Measurements from ENCODE around the gene EPG5.
"Not testable (repeated sequence)": the region's sequence is repeated elsewhere in the genome, so short reads cannot be mapped to it uniquely, and the experiment has no call there.

Gene EPG5

DNA sequence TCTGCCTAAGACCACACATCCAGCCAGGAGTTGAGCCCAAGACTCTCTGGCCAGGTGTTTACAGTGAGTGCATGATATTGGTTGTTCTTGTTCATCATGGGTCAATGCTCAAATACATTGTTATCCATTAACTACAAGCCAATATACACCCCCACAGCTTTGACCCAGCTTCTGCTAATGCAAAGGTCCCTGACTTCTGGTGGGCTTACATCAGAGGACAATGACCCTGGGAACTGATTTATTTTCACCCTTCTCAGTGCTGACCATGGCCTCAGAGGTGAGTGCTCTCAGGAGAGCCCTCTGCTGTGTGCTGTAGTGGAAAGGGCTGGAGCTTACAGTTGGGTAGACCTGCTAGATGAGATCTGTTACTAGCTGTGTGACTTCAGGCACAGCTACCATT, 152.4 kb downstream of the EPG5 start:
- H3K36me3 ChIP-seq (ENCODE audit: control insufficient read depth in 2 of 2, insufficient read depth in 2 of 2, low read length in 2 of 2); H3K9ac ChIP-seq (ENCODE audit: low read length in 2 of 2); H3K4me3 ChIP-seq (ENCODE audit: low read length in 2 of 2); H3K27ac ChIP-seq (ENCODE audit: low read length); H3K27me3 ChIP-seq (ENCODE audit: control insufficient read depth in 1 of 2, insufficient read depth in 2 of 2, low read length in 2 of 2); H3K4me1 ChIP-seq (ENCODE audit: control insufficient read depth, insufficient read depth, low read length); H3K9me3 ChIP-seq (ENCODE audit: control insufficient read depth in 2 of 2, low read length in 2 of 2): not testable (repeated sequence)

DNA sequence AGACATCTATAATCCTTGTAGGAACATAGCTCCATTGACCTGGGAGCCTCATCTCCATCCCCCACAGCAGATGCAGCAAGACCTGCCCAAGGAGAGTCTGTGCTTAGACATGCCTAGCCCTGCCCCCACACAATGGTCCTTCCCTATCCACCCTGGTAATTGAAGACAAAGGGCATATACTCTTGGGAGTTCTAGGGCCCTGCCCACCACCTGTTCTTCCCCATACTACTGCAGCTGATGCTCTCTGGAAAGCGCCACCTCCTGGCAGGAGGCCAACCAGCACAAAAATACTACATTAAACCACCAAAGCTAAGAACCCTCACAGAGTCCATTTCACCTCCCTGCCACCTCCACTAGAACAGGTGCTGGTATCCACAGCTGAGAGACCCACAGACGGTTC, 160.0 kb downstream of the EPG5 start:
- H3K9ac ChIP-seq (ENCODE audit: low read length in 2 of 2); H3K4me1 ChIP-seq (ENCODE audit: control insufficient read depth, insufficient read depth, low read length); H3K4me3 ChIP-seq (ENCODE audit: low read length in 2 of 2); H3K36me3 ChIP-seq (ENCODE audit: control insufficient read depth in 2 of 2, insufficient read depth in 2 of 2, low read length in 2 of 2); H3K9me3 ChIP-seq (ENCODE audit: control insufficient read depth in 2 of 2, low read length in 2 of 2); H3K27me3 ChIP-seq (ENCODE audit: control insufficient read depth in 1 of 2, insufficient read depth in 2 of 2, low read length in 2 of 2); H3K27ac ChIP-seq (ENCODE audit: low read length): not testable (repeated sequence)

GRCh38 chr18:45806226-45806625, 160.9 kb downstream of the EPG5 start:
- no peak overlapping the region for H3K27ac ChIP-seq (ENCODE audit: low read length)
- no peaks in the 10 kb centered on the region for H3K9me3 ChIP-seq (ENCODE audit: control insufficient read depth in 2 of 2, low read length in 2 of 2)
- H3K36me3 ChIP-seq (ENCODE audit: control insufficient read depth in 2 of 2, insufficient read depth in 2 of 2, low read length in 2 of 2), result no peaks in the 10 kb centered on the region
- H3K4me3 ChIP-seq (ENCODE audit: low read length in 2 of 2), result no peak overlapping the region
- no peak overlapping the region for H3K9ac ChIP-seq (ENCODE audit: low read length in 2 of 2)
- H3K4me1 ChIP-seq (ENCODE audit: control insufficient read depth, insufficient read depth, low read length), result no peaks in the 10 kb centered on the region
- peaks cover 0 to 3% of the 10 kb centered on the region in 2 donors for H3K27me3 ChIP-seq (ENCODE audit: control insufficient read depth in 1 of 2, insufficient read depth in 2 of 2, low read length in 2 of 2)

GRCh38 chr18:45805551-45805950, 161.6 kb downstream of the EPG5 start:
- Histone ChIP-seq H3K4me3 (ENCODE audit: low read length in 2 of 2) (no peak overlapping the region), H3K4me1 (ENCODE audit: control insufficient read depth, insufficient read depth, low read length) (no peaks in the 10 kb centered on the region), H3K36me3 (ENCODE audit: control insufficient read depth in 2 of 2, insufficient read depth in 2 of 2, low read length in 2 of 2) (no peaks in the 10 kb centered on the region), H3K9ac (ENCODE audit: low read length in 2 of 2) (no peak overlapping the region), H3K27me3 (ENCODE audit: control insufficient read depth in 1 of 2, insufficient read depth in 2 of 2, low read length in 2 of 2) (peaks cover 0 to 3% of the 10 kb centered on the region in 2 donors), H3K27ac (ENCODE audit: low read length) (no peak overlapping the region), H3K9me3 (ENCODE audit: control insufficient read depth in 2 of 2, low read length in 2 of 2) (no peaks in the 10 kb centered on the region)

DNA sequence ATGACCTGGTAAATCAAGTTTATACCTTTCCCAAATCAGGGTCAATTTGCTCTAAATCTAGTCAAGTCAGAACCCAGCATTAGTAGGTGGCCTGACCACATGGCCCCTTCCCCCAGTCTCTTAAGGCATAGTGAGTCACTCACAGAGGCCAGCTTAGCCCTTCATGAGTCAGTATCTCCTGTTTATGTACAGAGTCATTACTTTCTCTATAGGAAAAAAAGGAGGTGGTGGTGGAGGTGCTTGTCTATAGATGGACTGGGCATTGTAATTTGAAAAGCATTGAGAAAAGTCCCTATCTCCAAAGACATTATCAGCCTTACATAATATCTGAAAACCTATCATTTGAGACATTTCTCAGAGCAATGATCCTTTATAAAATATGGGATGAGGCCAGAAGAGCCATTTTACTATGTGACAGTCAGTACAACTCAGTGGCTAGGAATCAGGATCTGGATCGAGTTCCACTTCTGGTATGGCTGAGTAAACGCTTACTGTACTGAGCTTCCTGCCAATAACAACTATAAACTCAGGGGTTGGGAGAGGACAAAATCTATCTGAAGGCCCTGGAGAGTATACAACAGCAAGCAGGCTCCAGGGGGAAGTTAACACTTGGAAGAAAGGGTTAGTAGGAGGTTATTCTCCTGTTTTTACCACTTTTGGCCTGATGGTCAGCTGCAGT, 164.2 kb downstream of the EPG5 start:
- Histone ChIP-seq H3K4me1 (ENCODE audit: control insufficient read depth, insufficient read depth, low read length) (no peaks in the 10 kb centered on the region), H3K27ac (ENCODE audit: low read length) (no peak overlapping the region), H3K9me3 (ENCODE audit: control insufficient read depth in 2 of 2, low read length in 2 of 2) (no peaks in the 10 kb centered on the region), H3K36me3 (ENCODE audit: control insufficient read depth in 2 of 2, insufficient read depth in 2 of 2, low read length in 2 of 2) (no peaks in the 10 kb centered on the region), H3K9ac (ENCODE audit: low read length in 2 of 2) (no peak overlapping the region), H3K27me3 (ENCODE audit: control insufficient read depth in 1 of 2, insufficient read depth in 2 of 2, low read length in 2 of 2) (peaks cover 0 to 3% of the 10 kb centered on the region in 2 donors), H3K4me3 (ENCODE audit: low read length in 2 of 2) (no peak overlapping the region)

GRCh38 chr18:45801416-45802004, 165.6 kb downstream of the EPG5 start:
- H3K4me3 ChIP-seq (ENCODE audit: low read length in 2 of 2), result no peak overlapping the region
- no peak overlapping the region for H3K9ac ChIP-seq (ENCODE audit: low read length in 2 of 2)
- H3K9me3 ChIP-seq (ENCODE audit: control insufficient read depth in 2 of 2, low read length in 2 of 2), result no peaks in the 10 kb centered on the region
- H3K4me1 ChIP-seq (ENCODE audit: control insufficient read depth, insufficient read depth, low read length), result no peaks in the 10 kb centered on the region
- H3K27ac ChIP-seq (ENCODE audit: low read length), result no peak overlapping the region
- no peaks in the 10 kb centered on the region for H3K36me3 ChIP-seq (ENCODE audit: control insufficient read depth in 2 of 2, insufficient read depth in 2 of 2, low read length in 2 of 2)
- H3K27me3 ChIP-seq (ENCODE audit: control insufficient read depth in 1 of 2, insufficient read depth in 2 of 2, low read length in 2 of 2), result peaks cover 0 to 3% of the 10 kb centered on the region in 2 donors

All from stomach smooth muscle (tissue), 2 donors.